Astrocyte (in vitro differentiated cells and primary cell): ENCODE results near the gene INPP5F.

Experiments used
- CTCF ChIP-seq: IDR thresholded peaks from 2 replicates; pipeline ENCODE4 v1.5.1; 2011; ENCODE audit warnings: low read depth, mild to moderate bottlenecking, inconsistent platforms, low read length, moderate library complexity; ENCODE audit not compliant: insufficient read depth
- EZH2 ChIP-seq: IDR thresholded peaks from 2 replicates; pipeline ENCODE4 v1.6.1; 2012; ENCODE audit warnings: mild to moderate bottlenecking, low read length, inconsistent platforms; ENCODE audit not compliant: insufficient read depth

GRCh38 chr10:119677904-119678755, 47.7 kb upstream of the INPP5F start:
- TF ChIP-seq CTCF: no peak
- TF ChIP-seq EZH2: no peak
